ENCODE measurements around the gene RNF145. TPM values are rescaled to one million over a fixed set of nuclear protein-coding genes. Genes with fewer than 3 reads are reported as not detected.

The RNF145 gene
- total and polyA plus RNA-seq, 7 donors = 6.5 to 91.0 (median 39.3) TPM

DNA sequence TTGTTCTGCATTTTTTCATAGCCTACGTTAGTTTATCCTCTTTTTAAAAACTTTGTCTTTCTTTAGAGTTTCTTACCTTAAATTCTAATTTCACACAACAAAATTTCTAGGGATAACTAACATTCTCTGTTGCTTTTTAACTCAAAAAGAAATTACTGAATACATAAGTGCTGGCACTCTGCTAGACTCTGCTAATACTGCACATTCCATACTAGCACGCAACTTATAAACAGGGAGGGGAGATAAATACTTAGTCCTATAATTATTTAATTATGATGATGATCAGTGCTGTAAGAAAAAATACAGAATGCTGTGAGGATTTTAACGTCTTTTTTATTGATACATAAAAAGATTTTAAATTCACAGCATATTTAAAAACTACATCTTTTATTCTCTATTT is 25.1 kb downstream of the RNF145 start:
- Histone ChIP-seq H3K9me3 (no peaks in the 10 kb centered on the region), H3K4me1 (peaks cover 0 to 73% (median 56%) of the 10 kb centered on the region in 4 donors), H3K4me3 (no peak overlapping the region), H3K36me3 (no peaks in the 10 kb centered on the region), H3K27me3 (no peaks in the 10 kb centered on the region), H3K27ac (peak overlapping the region in 1 of 4 donors; percentile 42)
- no peak for TF ChIP-seq POLR2A (IDR thresholded peaks at IDR 0.05)
- DNase-seq = no peak
- WGBS, 2 donors = 79 to 80% methylated on average over 3 of the region's 3 CpGs
- intact Hi-C loops (cut with DNase I) = no loop called here

GRCh38 chr5:159183247-159183646 is 26.1 kb downstream of the RNF145 start:
- Histone ChIP-seq H3K4me1 (peaks cover 0 to 81% (median 64%) of the 10 kb centered on the region in 4 donors), H3K27ac (peak overlapping the region in 2 of 4 donors; percentile 17 to 32), H3K4me3 (no peak overlapping the region), H3K27me3 (no peaks in the 10 kb centered on the region), H3K36me3 (no peaks in the 10 kb centered on the region), H3K9me3 (no peaks in the 10 kb centered on the region)
- DNase-seq = no peak
- intact Hi-C loops (cut with DNase I) = no loop called here
- TF ChIP-seq POLR2A (IDR thresholded peaks at IDR 0.05) (no peak), POLR2AphosphoS5 (IDR thresholded peaks at IDR 0.05) (no peak)
- 0 to 88% methylated on average over 1 of the region's 1 CpG for WGBS, 2 donors

- intact Hi-C loops (cut with DNase I) = no loop called here
These were observed 26.7 kb downstream of the RNF145 start for GRCh38 chr5:159182691-159183090.

GRCh38 chr5:159181651-159182050 is 27.7 kb downstream of the RNF145 start:
- Histone ChIP-seq H3K36me3 (no peaks in the 10 kb centered on the region), H3K27ac (no peak overlapping the region), H3K9me3 (no peaks in the 10 kb centered on the region), H3K27me3 (no peaks in the 10 kb centered on the region), H3K4me1 (peaks cover 0 to 83% (median 62%) of the 10 kb centered on the region in 4 donors), H3K4me3 (no peak overlapping the region)
- no peak for DNase-seq
- WGBS, 2 donors = 89 to 93% methylated on average over 4 of the region's 4 CpGs
- intact Hi-C loops (cut with DNase I) = no loop called here
- TF ChIP-seq, protein P1, sequence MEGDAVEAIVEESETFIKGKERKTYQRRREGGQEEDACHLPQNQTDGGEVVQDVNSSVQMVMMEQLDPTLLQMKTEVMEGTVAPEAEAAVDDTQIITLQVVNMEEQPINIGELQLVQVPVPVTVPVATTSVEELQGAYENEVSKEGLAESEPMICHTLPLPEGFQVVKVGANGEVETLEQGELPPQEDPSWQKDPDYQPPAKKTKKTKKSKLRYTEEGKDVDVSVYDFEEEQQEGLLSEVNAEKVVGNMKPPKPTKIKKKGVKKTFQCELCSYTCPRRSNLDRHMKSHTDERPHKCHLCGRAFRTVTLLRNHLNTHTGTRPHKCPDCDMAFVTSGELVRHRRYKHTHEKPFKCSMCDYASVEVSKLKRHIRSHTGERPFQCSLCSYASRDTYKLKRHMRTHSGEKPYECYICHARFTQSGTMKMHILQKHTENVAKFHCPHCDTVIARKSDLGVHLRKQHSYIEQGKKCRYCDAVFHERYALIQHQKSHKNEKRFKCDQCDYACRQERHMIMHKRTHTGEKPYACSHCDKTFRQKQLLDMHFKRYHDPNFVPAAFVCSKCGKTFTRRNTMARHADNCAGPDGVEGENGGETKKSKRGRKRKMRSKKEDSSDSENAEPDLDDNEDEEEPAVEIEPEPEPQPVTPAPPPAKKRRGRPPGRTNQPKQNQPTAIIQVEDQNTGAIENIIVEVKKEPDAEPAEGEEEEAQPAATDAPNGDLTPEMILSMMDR (IDR thresholded peaks at IDR 0.05) = no peak
- TF ChIP-seq POLR2AphosphoS5 (IDR thresholded peaks at IDR 0.05) (no peak), POLR2A (IDR thresholded peaks at IDR 0.05) (no peak), EP300 (IDR thresholded peaks at IDR 0.05) (no peak)

More at GRCh38 chr5:159182691-159183090, 26.7 kb downstream of the RNF145 start:
- Histone ChIP-seq H3K4me3 (no peak overlapping the region), H3K4me1 (peaks cover 0 to 84% (median 64%) of the 10 kb centered on the region in 4 donors), H3K27me3 (no peaks in the 10 kb centered on the region), H3K27ac (peak overlapping the region in 2 of 4 donors; percentile 17 to 32), H3K36me3 (no peaks in the 10 kb centered on the region), H3K9me3 (no peaks in the 10 kb centered on the region)
- DNase-seq = no peak
- TF ChIP-seq POLR2A (IDR thresholded peaks at IDR 0.05) = no peak
- TF ChIP-seq, protein P1 (IDR thresholded peaks at IDR 0.05) = no peak
- no peak for TF ChIP-seq POLR2AphosphoS5 (IDR thresholded peaks at IDR 0.05)
- no peak for TF ChIP-seq EP300 (IDR thresholded peaks at IDR 0.05)
- 69 to 82% methylated on average over 1 of the region's 1 CpG for WGBS, 2 donors

DNA sequence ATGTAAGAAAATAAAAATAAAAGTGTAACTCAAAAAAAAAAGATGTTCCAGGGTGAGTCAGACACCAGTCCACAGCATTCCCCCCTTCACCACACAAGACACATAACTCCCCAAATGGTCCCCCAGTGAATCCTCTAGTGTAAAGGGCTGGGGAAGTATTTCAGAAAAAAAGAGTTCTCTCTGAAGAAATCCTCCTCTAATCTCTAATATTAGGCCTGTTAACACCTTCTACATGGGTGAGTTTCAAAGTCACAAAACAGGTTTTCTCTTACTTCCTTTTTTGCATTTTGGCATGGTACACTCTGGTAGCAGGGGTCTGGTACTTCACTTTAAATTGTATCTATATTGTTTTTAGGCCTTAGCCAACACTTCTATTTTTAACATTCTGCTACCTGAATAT is 28.2 kb downstream of the RNF145 start:
- H3K9me3 ChIP-seq = no peaks in the 10 kb centered on the region
- no peak for DNase-seq
- no peak overlapping the region for H3K4me3 ChIP-seq
- intact Hi-C loops (cut with DNase I) = no loop called here
- H3K27me3 ChIP-seq = no peaks in the 10 kb centered on the region
- no peak overlapping the region for H3K27ac ChIP-seq
- TF ChIP-seq POLR2A (IDR thresholded peaks at IDR 0.05) (no peak), POLR2AphosphoS5 (IDR thresholded peaks at IDR 0.05) (no peak), EP300 (IDR thresholded peaks at IDR 0.05) (no peak)
- TF ChIP-seq, protein P1 (IDR thresholded peaks at IDR 0.05) = no peak
- H3K36me3 ChIP-seq = no peaks in the 10 kb centered on the region
- H3K4me1 ChIP-seq = peaks cover 0 to 80% (median 60%) of the 10 kb centered on the region in 4 donors
